Measurements from ENCODE around the gene IFI27. TPM values are rescaled to one million over a fixed set of nuclear protein-coding genes. Genes with fewer than 3 reads are reported as not detected.

IFI27 gene
- total and polyA plus RNA-seq, 2 experiments from 2014 or later: 1.8 to 6.7 TPM

- Histone ChIP-seq H3K4me3 (no peak overlapping the region), H3K36me3 (replicated peaks; ENCODE audit: insufficient read depth, low read depth) (no peaks in the 10 kb centered on the region), H3K27me3 (peaks cover 7% of the 10 kb centered on the region), H2AFZ (no peak overlapping the region), H3K9me2 (replicated peaks; ENCODE audit: insufficient read depth) (no peaks in the 10 kb centered on the region), H3K4me1 (ENCODE audit: insufficient read depth) (peaks cover 6% of the 10 kb centered on the region), H3K9me3 (ENCODE audit: low read depth) (no peaks in the 10 kb centered on the region), H4K20me1 (ENCODE audit: insufficient read depth, poor library complexity, severe bottlenecking) (no peaks in the 10 kb centered on the region), H3K4me2 (no peak overlapping the region), H3K27ac (no peak overlapping the region), H3K79me2 (no peaks in the 10 kb centered on the region)
- DNase-seq (ENCODE audit: low spot score): no peak
- TF ChIP-seq, protein P1, sequence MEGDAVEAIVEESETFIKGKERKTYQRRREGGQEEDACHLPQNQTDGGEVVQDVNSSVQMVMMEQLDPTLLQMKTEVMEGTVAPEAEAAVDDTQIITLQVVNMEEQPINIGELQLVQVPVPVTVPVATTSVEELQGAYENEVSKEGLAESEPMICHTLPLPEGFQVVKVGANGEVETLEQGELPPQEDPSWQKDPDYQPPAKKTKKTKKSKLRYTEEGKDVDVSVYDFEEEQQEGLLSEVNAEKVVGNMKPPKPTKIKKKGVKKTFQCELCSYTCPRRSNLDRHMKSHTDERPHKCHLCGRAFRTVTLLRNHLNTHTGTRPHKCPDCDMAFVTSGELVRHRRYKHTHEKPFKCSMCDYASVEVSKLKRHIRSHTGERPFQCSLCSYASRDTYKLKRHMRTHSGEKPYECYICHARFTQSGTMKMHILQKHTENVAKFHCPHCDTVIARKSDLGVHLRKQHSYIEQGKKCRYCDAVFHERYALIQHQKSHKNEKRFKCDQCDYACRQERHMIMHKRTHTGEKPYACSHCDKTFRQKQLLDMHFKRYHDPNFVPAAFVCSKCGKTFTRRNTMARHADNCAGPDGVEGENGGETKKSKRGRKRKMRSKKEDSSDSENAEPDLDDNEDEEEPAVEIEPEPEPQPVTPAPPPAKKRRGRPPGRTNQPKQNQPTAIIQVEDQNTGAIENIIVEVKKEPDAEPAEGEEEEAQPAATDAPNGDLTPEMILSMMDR (IDR thresholded peaks at IDR 0.05; ENCODE audit: poor library complexity): no peak
- no peak for TF ChIP-seq EZH2phosphoT487 (IDR thresholded peaks at IDR 0.05; ENCODE audit: low read depth, severe bottlenecking, unreplicated experiment)
- TF ChIP-seq EZH2 (IDR thresholded peaks at IDR 0.05; ENCODE audit: borderline replicate concordance): no peak
- 82% methylated on average over 3 of the region's 3 CpGs for WGBS (ENCODE audit: low lambda C conversion rate, missing lambda C conversion rate)
Observed at GRCh38 chr14:94165744-94166143, 55.2 kb downstream of the IFI27 start.

Other genes with a start within 250 kb of the IFI27 start
- gene FAM181A, start 183.4 kb upstream of the IFI27 start, total RNA-seq: not detected in 2 replicates
- 0.90 TPM in 1 of 2 replicates, not detected in the other for gene FAM181A, start 183.4 kb upstream of the IFI27 start, polyA plus RNA-seq
- gene ASB2, start 134.2 kb upstream of the IFI27 start, total RNA-seq: 0.53 and 1.8 TPM in 2 replicates
- 0.27 and 0.32 TPM in 2 replicates for gene ASB2, start 134.2 kb upstream of the IFI27 start, polyA plus RNA-seq
- gene CCDC197, start 113.4 kb upstream of the IFI27 start, total RNA-seq: not detected in 2 replicates
- not detected in 2 replicates for gene CCDC197, start 113.4 kb upstream of the IFI27 start, polyA plus RNA-seq
- 2.1 and 2.7 TPM in 2 replicates for gene OTUB2, start 84.4 kb upstream of the IFI27 start, total RNA-seq
- gene OTUB2, start 84.4 kb upstream of the IFI27 start, polyA plus RNA-seq: 1.5 and 2.8 TPM in 2 replicates
- 127 and 134 TPM in 2 replicates for gene DDX24, start 29.5 kb upstream of the IFI27 start, total RNA-seq
- 125 and 145 TPM in 2 replicates for gene DDX24, start 29.5 kb upstream of the IFI27 start, polyA plus RNA-seq
- 16.7 and 18.9 TPM in 2 replicates for gene IFI27L1, start 29.4 kb upstream of the IFI27 start, total RNA-seq
- gene IFI27L1, start 29.4 kb upstream of the IFI27 start, polyA plus RNA-seq: 29.4 and 32.1 TPM in 2 replicates
- 47.4 and 95.1 TPM in 2 replicates for gene IFI27L2, start 18.9 kb downstream of the IFI27 start, total RNA-seq
- gene IFI27L2, start 18.9 kb downstream of the IFI27 start, polyA plus RNA-seq: 90.5 and 91.5 TPM in 2 replicates
- gene PPP4R4, start 63.6 kb downstream of the IFI27 start, total RNA-seq: 2.3 and 3.8 TPM in 2 replicates
- 0.61 and 1.0 TPM in 2 replicates for gene PPP4R4, start 63.6 kb downstream of the IFI27 start, polyA plus RNA-seq
- 19.1 and 23.0 TPM in 2 replicates for gene SERPINA10, start 182.5 kb downstream of the IFI27 start, total RNA-seq
- gene SERPINA10, start 182.5 kb downstream of the IFI27 start, polyA plus RNA-seq: 4.5 and 10.5 TPM in 2 replicates
- 132 TPM in 2 replicates for gene SERPINA6, start 212.6 kb downstream of the IFI27 start, total RNA-seq
- gene SERPINA6, start 212.6 kb downstream of the IFI27 start, polyA plus RNA-seq: 86.8 and 135 TPM in 2 replicates

Data from hepatocyte (in vitro differentiated cells).